GM10248 (cell line): ENCODE data around the gene CSF1.

ENCODE experiments used
- CTCF ChIA-PET: fragments of 300-600 bp; sonication (Branson Sonifier 250); formaldehyde crosslinking; extraction: SDS; loops from one replicate; lab custom pipeline; 2021; ENCODE audit warnings: antibody characterized with exemption; lab: Yijun Ruan, JAX
- POLR2A ChIA-PET: fragments of 350-650 bp; sonication (Branson Sonifier 250); formaldehyde crosslinking; extraction: SDS; loops from one replicate; lab custom pipeline; 2020; ENCODE audit warnings: antibody characterized with exemption; lab: Yijun Ruan, JAX
- DNase-seq: peaks from one replicate; pipeline ENCODE4 v3.0.0; 2012; ENCODE audit errors: extremely low spot score
- CTCF ChIP-seq: IDR thresholded peaks from 2 replicates; pipeline ENCODE4 v1.5.1; 2012; ENCODE audit warnings: mild to moderate bottlenecking, low read depth; ENCODE audit errors: extremely low read depth, missing control alignments, control extremely low read depth

The CSF1 gene

DNA sequence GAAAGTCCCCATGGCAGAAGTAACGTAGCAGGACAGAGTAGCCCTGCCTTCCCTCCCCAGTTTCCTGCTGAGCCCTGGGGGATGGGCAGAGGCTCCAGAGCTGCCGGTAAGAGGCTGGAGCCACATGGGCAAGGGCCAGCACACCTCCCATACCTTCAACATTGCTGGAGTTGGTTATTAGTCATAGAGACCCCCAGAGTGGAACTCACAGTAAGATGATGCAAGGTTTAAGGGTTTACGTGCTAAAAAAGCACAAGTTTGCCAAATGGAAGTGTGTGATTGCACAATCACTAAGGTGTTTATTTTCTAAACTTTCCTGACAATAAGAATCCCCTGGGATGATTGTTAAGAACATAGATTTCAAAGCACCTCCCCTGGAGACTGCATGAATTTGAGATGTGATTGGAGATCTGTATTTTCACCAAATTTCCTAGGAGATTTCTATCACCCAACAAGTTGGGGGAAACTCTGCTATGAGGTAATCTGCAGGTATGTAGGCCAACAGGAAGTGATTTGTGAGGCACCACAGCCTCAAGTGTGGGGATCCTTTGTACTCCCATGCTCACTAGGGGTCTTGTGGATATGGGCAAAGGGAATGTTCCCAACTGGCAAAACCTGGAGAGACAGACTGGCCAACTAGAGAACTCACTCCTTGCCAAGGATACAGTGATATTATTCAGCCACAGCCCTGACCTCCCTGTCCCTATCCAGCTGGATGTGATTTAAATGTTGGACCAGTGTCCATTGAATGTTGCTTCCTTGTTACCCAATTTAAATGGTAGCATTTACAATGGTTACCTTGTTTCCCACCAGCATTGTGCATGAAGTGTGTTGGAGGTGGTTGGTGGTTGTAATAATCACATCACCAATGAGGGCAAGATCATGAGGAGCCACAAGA lies 37.1 kb upstream of the CSF1 start:
- no peak for DNase-seq
- POLR2A ChIA-PET = no interaction called here
- CTCF ChIA-PET = interaction anchor here (1.0 to 1.9 kb wide), 4 partner anchors 13 to 97 kb away, joined by 3 to 6 read pairs (median 4); no protein-coding TSS in a partner anchor
- TF ChIP-seq CTCF = no peak

DNA sequence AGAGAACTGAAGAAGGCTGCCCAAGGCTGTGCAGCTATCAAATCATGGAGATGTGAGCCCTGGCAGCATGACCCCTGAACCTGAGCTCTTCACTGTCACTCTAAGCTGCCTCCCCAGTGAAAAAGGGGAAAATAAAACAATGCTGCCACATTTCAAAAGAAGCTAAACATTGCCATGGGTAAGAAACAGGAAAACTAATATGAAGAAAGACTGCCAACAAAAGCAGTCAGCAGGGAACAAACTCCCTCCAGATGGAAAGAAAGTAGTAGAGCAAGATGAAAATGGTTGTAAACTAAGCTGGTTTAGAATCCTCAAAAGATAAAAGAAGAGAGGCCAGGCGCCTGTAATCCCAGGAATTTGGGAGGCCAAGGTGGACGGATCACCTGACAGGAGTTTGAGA lies 36.2 kb upstream of the CSF1 start:
- ChIA-PET POLR2A (no interaction called here), CTCF (interaction anchor here (0.8 to 1.3 kb wide), 4 partner anchors 9 to 97 kb away, joined by 3 to 4 read pairs (median 3); no protein-coding TSS in a partner anchor)
- TF ChIP-seq CTCF = no peak
- DNase-seq = no peak

DNA sequence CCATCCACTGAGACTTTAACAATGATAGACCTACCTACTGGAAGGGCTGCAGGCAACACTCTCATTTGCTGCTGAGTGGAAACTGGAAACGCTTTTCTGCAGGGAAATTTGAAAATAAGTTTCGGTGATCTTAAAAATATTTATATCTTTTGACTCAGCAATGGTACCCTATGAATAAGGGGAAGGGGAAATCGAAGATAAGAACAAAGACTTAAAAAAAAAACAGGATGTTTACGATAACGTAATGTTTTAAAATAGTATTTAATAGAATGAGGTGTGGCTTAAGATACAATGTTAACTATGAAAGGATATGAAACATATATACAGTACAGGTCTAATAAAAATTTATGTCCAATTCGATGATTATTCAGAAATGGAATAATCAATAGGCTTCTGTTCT lies 34.8 kb upstream of the CSF1 start:
- ChIA-PET POLR2A (no interaction called here), CTCF (no interaction called here)
- no peak for DNase-seq
- TF ChIP-seq CTCF = no peak

- TF ChIP-seq CTCF = no peak
- ChIA-PET POLR2A (no interaction called here), CTCF (interaction anchor here (1.0 to 1.5 kb wide), 2 partner anchors 10 to 11 kb away, joined by 3 to 5 read pairs; no protein-coding TSS in a partner anchor)
- DNase-seq = no peak
Measured at GRCh38 chr1:109876617-109877316, 33.9 kb upstream of the CSF1 start.

DNA sequence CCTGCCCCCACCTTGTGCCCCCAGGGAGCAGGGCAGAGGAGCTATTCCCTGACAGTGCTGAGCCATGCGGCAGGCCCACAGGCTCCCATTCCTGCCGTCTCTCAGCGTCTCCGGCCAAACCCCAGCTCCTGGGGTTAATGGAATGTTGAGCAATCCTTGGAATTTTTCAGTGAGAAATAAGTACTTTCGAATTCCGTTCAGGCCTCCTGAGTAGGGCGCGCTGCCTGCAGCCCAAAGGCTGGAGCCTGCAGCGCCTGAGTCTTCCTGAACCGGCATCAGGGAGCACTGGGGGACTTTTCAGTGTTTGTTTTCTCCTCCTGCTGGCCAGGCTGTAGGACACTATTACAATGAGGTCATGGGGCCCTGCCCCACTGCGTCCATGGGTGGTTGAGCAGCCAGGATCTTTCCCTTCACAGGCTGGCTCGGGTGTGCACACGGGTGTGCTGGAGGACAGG lies 33.3 kb upstream of the CSF1 start:
- POLR2A ChIA-PET = no interaction called here
- DNase-seq = no peak
- CTCF ChIA-PET = interaction anchor here (1.0 to 1.5 kb wide), 2 partner anchors 10 to 11 kb away, joined by 3 to 5 read pairs; no protein-coding TSS in a partner anchor
- TF ChIP-seq CTCF = no peak

- POLR2A ChIA-PET = no interaction called here
- CTCF ChIA-PET = interaction anchor here (1.5 kb wide), 1 partner anchor 11 kb away, joined by 5 read pairs; no protein-coding TSS in a partner anchor
Measured at GRCh38 chr1:109877776-109878175, 32.9 kb upstream of the CSF1 start.

More at GRCh38 chr1:109877776-109878175, 32.9 kb upstream of the CSF1 start:
- TF ChIP-seq CTCF = no peak
- no peak for DNase-seq
